Stromal cell of bone marrow (primary cell): ENCODE measurements around the gene DNLZ.

Experiments
- DNase-seq: peaks from one replicate; pipeline ENCODE4 v3.0.0-alpha.2; 2012; ENCODE audit warnings: low read depth

The DNLZ gene

GRCh38 chr9:136343121-136343883, 20.2 kb downstream of the DNLZ start:
- DNase-seq = no peak

- no peak for DNase-seq
These were observed 21.1 kb downstream of the DNLZ start for GRCh38 chr9:136342181-136343120.

GRCh38 chr9:136341769-136342168, 21.8 kb downstream of the DNLZ start:
- no peak for DNase-seq

- no peak for DNase-seq
These were observed 22.4 kb downstream of the DNLZ start for GRCh38 chr9:136341042-136341655.

- no peak for DNase-seq
These were observed 23.0 kb downstream of the DNLZ start for GRCh38 chr9:136340356-136341041.

- DNase-seq = no peak
These were observed 23.6 kb downstream of the DNLZ start for GRCh38 chr9:136339958-136340310.

GRCh38 chr9:136339173-136339957, 24.2 kb downstream of the DNLZ start:
- no peak for DNase-seq

- DNase-seq = no peak
These were observed 25.0 kb downstream of the DNLZ start for GRCh38 chr9:136338511-136338910.

GRCh38 chr9:136337416-136338395, 25.8 kb downstream of the DNLZ start:
- no peak for DNase-seq

- no peak for DNase-seq
These were observed 26.7 kb downstream of the DNLZ start for GRCh38 chr9:136336881-136337280.

- DNase-seq = no peak
These were observed 27.2 kb downstream of the DNLZ start for GRCh38 chr9:136336156-136336870.

- no peak for DNase-seq
These were observed 28.0 kb downstream of the DNLZ start for GRCh38 chr9:136335296-136336155.

GRCh38 chr9:136334541-136334940, 29.0 kb downstream of the DNLZ start:
- no peak for DNase-seq

GRCh38 chr9:136333486-136333885, 30.1 kb downstream of the DNLZ start:
- no peak for DNase-seq

- DNase-seq = no peak
These were observed 30.5 kb downstream of the DNLZ start for GRCh38 chr9:136333045-136333444.

- no peak for DNase-seq
These were observed 31.0 kb downstream of the DNLZ start for GRCh38 chr9:136332482-136332983.

GRCh38 chr9:136331556-136332481, 31.7 kb downstream of the DNLZ start:
- no peak for DNase-seq
